K562 (cell line): ENCODE measurements around the gene TPGS2. TPM values are rescaled to one million over a fixed set of nuclear protein-coding genes. Genes with fewer than 3 reads are reported as not detected.

Source experiments
- ASH1L ChIP-seq: fragments of 450-650 bp; IDR thresholded peaks from 2 replicates; pipeline ENCODE4 v1.6.1; 2018; ENCODE audit warnings: borderline replicate concordance, mild to moderate bottlenecking, low read depth; ENCODE audit not compliant: partially characterized antibody
- COPS2 ChIP-seq: fragments of 450-650 bp; conservative IDR thresholded peaks from 2 replicates; pipeline ENCODE4 v1.6.1; 2016; ENCODE audit warnings: mild to moderate bottlenecking, moderate library complexity
- KLF13 ChIP-seq: fragments of 450-650 bp; IDR thresholded peaks from 2 replicates; pipeline ENCODE4 v1.6.1; 2016; ENCODE audit warnings: missing genetic modification characterization, low read depth, mild to moderate bottlenecking, missing compliant biosample characterization, moderate library complexity, borderline replicate concordance
- PHF20 ChIP-seq: fragments of 450-650 bp; IDR thresholded peaks from 2 replicates; pipeline ENCODE4 v1.6.1; 2018; ENCODE audit not compliant: partially characterized antibody
- POLR2A ChIP-seq: fragments of 450-650 bp; conservative IDR thresholded peaks from 2 replicates; pipeline ENCODE4 v1.6.1; 2016
- SIN3A ChIP-seq, 2 experiments: fragments of 150-350 bp in 1 of 2; IDR thresholded peaks; 2 replicates each; pipeline ENCODE4 v1.6.1; 2011 to 2016; ENCODE audit warnings: borderline replicate concordance in 2 of 2, low read depth in 2 of 2, low read length in 2 of 2, mild to moderate bottlenecking in 2 of 2, moderate library complexity in 2 of 2; ENCODE audit not compliant: control insufficient read depth in 1 of 2
- TAF15 ChIP-seq: fragments of 200-400 bp; formaldehyde crosslinking; IDR thresholded peaks from 2 replicates; pipeline ENCODE4 v1.6.1; 2017; ENCODE audit warnings: mild to moderate bottlenecking, low read depth, low read length, moderate library complexity
- TRIM28 ChIP-seq: fragments of 450-650 bp; IDR thresholded peaks from 2 replicates; pipeline ENCODE4 v1.6.1; 2017
- polyA plus RNA-seq, 8 experiments: library from polyadenylated mRNA; depleted of rRNA in 4 of 8; stranded (reverse) in 5 of 8; unstranded in 3 of 8; fragments of >200 nt; fragmentation: Nextera tagmentation in 2 of 8; fragmentation: Illumina TruSeq in 1 of 8; extraction: Ambion mirVana in 2 of 8; extraction: Trizol in 1 of 8; gene quantifications; 2 replicates each; pipeline versions ENCODE4 v1.2.1 to v1.2.3, GENCODE V29; 2011 to 2014; ENCODE audit warnings: inconsistent platforms in 1 of 8, missing spikeins in 1 of 8
- total RNA-seq, 7 experiments: library from RNA; depleted of rRNA in 6 of 7; stranded (reverse); fragments of >200 nt in 6 of 7; fragmentation: Illumina TruSeq in 2 of 7; extraction: Trizol in 2 of 7; gene quantifications; 2 replicates each; pipeline versions ENCODE4 v1.2.1 to v1.2.3, GENCODE V29; 2011 to 2021; ENCODE audit warnings: low replicate concordance in 1 of 7
- TF ChIP-seq, protein P1 (sequence below): fragments of 450-650 bp; formaldehyde crosslinking; IDR thresholded peaks from 2 replicates; pipeline ENCODE4 v1.4.0; 2022; ENCODE audit warnings: mild to moderate bottlenecking, moderate library complexity
- TF ChIP-seq, protein P2 (sequence below): IDR thresholded peaks from 3 replicates; pipeline ENCODE4 v1.6.1; 2011; ENCODE audit warnings: borderline replicate concordance, mild to moderate bottlenecking; ENCODE audit not compliant: insufficient read length, insufficient read depth
- TF ChIP-seq, protein P3 (sequence below): sonication (generic); formaldehyde crosslinking; IDR thresholded peaks from 2 replicates; pipeline ENCODE4 v1.9.0; 2022; ENCODE audit warnings: mild to moderate bottlenecking, missing genetic modification reagents

TPGS2 gene
- total and polyA plus RNA-seq, 9 of the 15 experiments (the other 6 are each of a cell fraction or from before 2014, with no cell fraction given): 94.2 to 449 (median 134) TPM

DNA sequence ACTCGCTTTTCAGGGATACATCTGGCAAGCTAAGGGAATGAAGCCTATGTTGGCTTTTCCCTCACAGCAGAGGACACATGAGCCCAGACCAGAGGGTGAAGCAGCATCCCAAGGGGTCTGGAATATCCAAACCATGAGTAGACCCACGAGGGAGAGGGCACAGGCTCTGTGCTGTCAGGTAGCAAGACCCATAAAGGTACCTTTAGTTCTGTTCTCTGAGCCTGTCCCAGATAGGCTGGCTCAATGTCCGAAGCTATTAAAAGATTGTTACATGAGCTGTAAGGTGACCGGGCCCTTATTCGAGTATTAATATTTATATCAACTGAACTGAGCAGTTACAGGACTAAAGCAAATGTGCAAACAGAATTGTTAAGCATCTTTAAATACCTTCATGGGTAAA, 52.2 kb downstream of the TPGS2 start (continued):
- TF ChIP-seq, protein P1, sequence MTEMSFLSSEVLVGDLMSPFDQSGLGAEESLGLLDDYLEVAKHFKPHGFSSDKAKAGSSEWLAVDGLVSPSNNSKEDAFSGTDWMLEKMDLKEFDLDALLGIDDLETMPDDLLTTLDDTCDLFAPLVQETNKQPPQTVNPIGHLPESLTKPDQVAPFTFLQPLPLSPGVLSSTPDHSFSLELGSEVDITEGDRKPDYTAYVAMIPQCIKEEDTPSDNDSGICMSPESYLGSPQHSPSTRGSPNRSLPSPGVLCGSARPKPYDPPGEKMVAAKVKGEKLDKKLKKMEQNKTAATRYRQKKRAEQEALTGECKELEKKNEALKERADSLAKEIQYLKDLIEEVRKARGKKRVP (CRISPR knock-in tag): no peak
- TF ChIP-seq PHF20 (no peak), SIN3A (IDR thresholded peaks at IDR 0.05; ENCODE audit: borderline replicate concordance in 2 of 2, control insufficient read depth in 1 of 2, low read depth in 2 of 2, low read length in 2 of 2) (no peak), TAF15 (no peak), POLR2A (no peak), TRIM28 (no peak), ASH1L (no peak), COPS2 (no peak), KLF13 (no peak)
- TF ChIP-seq, protein P2, sequence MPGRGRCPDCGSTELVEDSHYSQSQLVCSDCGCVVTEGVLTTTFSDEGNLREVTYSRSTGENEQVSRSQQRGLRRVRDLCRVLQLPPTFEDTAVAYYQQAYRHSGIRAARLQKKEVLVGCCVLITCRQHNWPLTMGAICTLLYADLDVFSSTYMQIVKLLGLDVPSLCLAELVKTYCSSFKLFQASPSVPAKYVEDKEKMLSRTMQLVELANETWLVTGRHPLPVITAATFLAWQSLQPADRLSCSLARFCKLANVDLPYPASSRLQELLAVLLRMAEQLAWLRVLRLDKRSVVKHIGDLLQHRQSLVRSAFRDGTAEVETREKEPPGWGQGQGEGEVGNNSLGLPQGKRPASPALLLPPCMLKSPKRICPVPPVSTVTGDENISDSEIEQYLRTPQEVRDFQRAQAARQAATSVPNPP: no peak
- TF ChIP-seq, protein P3, sequence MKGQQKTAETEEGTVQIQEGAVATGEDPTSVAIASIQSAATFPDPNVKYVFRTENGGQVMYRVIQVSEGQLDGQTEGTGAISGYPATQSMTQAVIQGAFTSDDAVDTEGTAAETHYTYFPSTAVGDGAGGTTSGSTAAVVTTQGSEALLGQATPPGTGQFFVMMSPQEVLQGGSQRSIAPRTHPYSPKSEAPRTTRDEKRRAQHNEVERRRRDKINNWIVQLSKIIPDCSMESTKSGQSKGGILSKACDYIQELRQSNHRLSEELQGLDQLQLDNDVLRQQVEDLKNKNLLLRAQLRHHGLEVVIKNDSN (CRISPR knock-in tag): no peak
- TF ChIP-seq, all 486 proteins: peak for 0
